ENCODE data around the gene DLGAP1. TPM values are rescaled to one million over a fixed set of nuclear protein-coding genes. Genes with fewer than 3 reads are reported as not detected.

Gene DLGAP1
- total and polyA plus RNA-seq, 2 of the 13 experiments (the other 11 are each of a cell fraction or from before 2014, with no cell fraction given) = 0.01 TPM; not detected in 1

GRCh38 chr18:3777719-3778118 is 677.4 kb downstream of the DLGAP1 start:
- no peaks in the 10 kb centered on the region for H3K4me1 ChIP-seq (ENCODE audit: insufficient read depth, low read length)
- no peaks in the 10 kb centered on the region for H3K79me2 ChIP-seq (ENCODE audit: insufficient read depth, low read length)
- no peak for DNase-seq (ENCODE audit: low spot score)
- no peak overlapping the region for H3K4me3 ChIP-seq (replicated peaks in 1 of 3; ENCODE audit: insufficient read depth in 1 of 3, low read depth in 2 of 3, low read length in 3 of 3)
- H3K4me2 ChIP-seq (ENCODE audit: low read depth, low read length) = no peak overlapping the region
- intact Hi-C loops (cut with micrococcal nuclease; ENCODE audit: unreplicated experiment) (no loop called here), in situ Hi-C loops (cut with HindIII; ENCODE audit: extremely low pct_ligation_motif_present, low pct_unique_long_range_greater_than_20kb) (no loop called here)
- BruUV-seq (replicated peaks) = no TSS peak
- peaks cover 3 to 22% of the 10 kb centered on the region in 2 experiments; a peak in 3 of 5 replicates for H3K27me3 ChIP-seq (ENCODE audit: control insufficient read depth in 1 of 2, insufficient read depth in 2 of 2, low read length in 2 of 2)
- no peaks in the 10 kb centered on the region for H3K9me3 ChIP-seq (ENCODE audit: low read length)
- H3K27ac ChIP-seq (ENCODE audit: extremely low read length, insufficient read depth, low read length) = no peak overlapping the region
- ChIA-PET CTCF (ENCODE audit: low intra/inter-chr PET ratio, low total read pairs) (no interaction called here), POLR2A (no interaction called here)
- no peak for FAIRE-seq
- no peak overlapping the region for H2AFZ ChIP-seq (ENCODE audit: low read length)
- TF ChIP-seq GZF1 (CRISPR knock-in tag; IDR thresholded peaks at IDR 0.05) (no peak), SAFB2 (CRISPR knock-in tag; IDR thresholded peaks at IDR 0.05; ENCODE audit: borderline replicate concordance, low read depth) (no peak), SOX13 (IDR thresholded peaks at IDR 0.05) (no peak), SOX13 (CRISPR knock-in tag; conservative IDR thresholded peaks at IDR 0.05 in 1 of 2, IDR thresholded peaks at IDR 0.05 in 1 of 2) (no peak), SALL2 (CRISPR knock-in tag; IDR thresholded peaks at IDR 0.05) (no peak), AHR (CRISPR knock-in tag; IDR thresholded peaks at IDR 0.05) (no peak), SNAI1 (CRISPR knock-in tag; IDR thresholded peaks at IDR 0.05; ENCODE audit: borderline replicate concordance) (no peak), ZNF510 (CRISPR knock-in tag; IDR thresholded peaks at IDR 0.05; ENCODE audit: low read depth) (no peak), ZNF773 (CRISPR knock-in tag; IDR thresholded peaks at IDR 0.05; ENCODE audit: borderline replicate concordance) (no peak), ZNF776 (CRISPR knock-in tag; IDR thresholded peaks at IDR 0.05) (no peak), FOXP1 (IDR thresholded peaks at IDR 0.05) (no peak), FOXP1 (CRISPR knock-in tag; IDR thresholded peaks at IDR 0.05) (no peak), SMAD1 (CRISPR knock-in tag; IDR thresholded peaks at IDR 0.05; ENCODE audit: borderline replicate concordance, low read depth) (no peak), ZNF180 (CRISPR knock-in tag; IDR thresholded peaks at IDR 0.05; ENCODE audit: borderline replicate concordance, low read depth) (no peak)
- TF ChIP-seq, protein P1, sequence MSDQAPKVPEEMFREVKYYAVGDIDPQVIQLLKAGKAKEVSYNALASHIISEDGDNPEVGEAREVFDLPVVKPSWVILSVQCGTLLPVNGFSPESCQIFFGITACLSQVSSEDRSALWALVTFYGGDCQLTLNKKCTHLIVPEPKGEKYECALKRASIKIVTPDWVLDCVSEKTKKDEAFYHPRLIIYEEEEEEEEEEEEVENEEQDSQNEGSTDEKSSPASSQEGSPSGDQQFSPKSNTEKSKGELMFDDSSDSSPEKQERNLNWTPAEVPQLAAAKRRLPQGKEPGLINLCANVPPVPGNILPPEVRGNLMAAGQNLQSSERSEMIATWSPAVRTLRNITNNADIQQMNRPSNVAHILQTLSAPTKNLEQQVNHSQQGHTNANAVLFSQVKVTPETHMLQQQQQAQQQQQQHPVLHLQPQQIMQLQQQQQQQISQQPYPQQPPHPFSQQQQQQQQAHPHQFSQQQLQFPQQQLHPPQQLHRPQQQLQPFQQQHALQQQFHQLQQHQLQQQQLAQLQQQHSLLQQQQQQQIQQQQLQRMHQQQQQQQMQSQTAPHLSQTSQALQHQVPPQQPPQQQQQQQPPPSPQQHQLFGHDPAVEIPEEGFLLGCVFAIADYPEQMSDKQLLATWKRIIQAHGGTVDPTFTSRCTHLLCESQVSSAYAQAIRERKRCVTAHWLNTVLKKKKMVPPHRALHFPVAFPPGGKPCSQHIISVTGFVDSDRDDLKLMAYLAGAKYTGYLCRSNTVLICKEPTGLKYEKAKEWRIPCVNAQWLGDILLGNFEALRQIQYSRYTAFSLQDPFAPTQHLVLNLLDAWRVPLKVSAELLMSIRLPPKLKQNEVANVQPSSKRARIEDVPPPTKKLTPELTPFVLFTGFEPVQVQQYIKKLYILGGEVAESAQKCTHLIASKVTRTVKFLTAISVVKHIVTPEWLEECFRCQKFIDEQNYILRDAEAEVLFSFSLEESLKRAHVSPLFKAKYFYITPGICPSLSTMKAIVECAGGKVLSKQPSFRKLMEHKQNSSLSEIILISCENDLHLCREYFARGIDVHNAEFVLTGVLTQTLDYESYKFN (CRISPR knock-in tag; conservative IDR thresholded peaks at IDR 0.05) = no peak
- TF ChIP-seq, protein P2, sequence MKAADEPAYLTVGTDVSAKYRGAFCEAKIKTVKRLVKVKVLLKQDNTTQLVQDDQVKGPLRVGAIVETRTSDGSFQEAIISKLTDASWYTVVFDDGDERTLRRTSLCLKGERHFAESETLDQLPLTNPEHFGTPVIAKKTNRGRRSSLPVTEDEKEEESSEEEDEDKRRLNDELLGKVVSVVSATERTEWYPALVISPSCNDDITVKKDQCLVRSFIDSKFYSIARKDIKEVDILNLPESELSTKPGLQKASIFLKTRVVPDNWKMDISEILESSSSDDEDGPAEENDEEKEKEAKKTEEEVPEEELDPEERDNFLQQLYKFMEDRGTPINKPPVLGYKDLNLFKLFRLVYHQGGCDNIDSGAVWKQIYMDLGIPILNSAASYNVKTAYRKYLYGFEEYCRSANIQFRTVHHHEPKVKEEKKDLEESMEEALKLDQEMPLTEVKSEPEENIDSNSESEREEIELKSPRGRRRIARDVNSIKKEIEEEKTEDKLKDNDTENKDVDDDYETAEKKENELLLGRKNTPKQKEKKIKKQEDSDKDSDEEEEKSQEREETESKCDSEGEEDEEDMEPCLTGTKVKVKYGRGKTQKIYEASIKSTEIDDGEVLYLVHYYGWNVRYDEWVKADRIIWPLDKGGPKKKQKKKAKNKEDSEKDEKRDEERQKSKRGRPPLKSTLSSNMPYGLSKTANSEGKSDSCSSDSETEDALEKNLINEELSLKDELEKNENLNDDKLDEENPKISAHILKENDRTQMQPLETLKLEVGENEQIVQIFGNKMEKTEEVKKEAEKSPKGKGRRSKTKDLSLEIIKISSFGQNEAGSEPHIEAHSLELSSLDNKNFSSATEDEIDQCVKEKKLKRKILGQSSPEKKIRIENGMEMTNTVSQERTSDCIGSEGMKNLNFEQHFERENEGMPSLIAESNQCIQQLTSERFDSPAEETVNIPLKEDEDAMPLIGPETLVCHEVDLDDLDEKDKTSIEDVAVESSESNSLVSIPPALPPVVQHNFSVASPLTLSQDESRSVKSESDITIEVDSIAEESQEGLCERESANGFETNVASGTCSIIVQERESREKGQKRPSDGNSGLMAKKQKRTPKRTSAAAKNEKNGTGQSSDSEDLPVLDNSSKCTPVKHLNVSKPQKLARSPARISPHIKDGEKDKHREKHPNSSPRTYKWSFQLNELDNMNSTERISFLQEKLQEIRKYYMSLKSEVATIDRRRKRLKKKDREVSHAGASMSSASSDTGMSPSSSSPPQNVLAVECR (CRISPR knock-in tag; IDR thresholded peaks at IDR 0.05; ENCODE audit: borderline replicate concordance) = no peak
- 13% methylated on average over 1 of the region's 1 CpG for WGBS (ENCODE audit: low lambda C conversion rate)
- no peaks in the 10 kb centered on the region for H4K20me1 ChIP-seq (ENCODE audit: insufficient read depth, low read length)
- ATAC-seq = no peak
- no peaks in the 10 kb centered on the region for H3K36me3 ChIP-seq (replicated peaks in 1 of 2; ENCODE audit: control insufficient read depth in 1 of 2, insufficient read depth in 2 of 2, low read length in 2 of 2)
- no peak overlapping the region for H3K9ac ChIP-seq (ENCODE audit: insufficient read depth, low read depth, low read length)

Data from HepG2 (cell line).